Left ventricle myocardium inferior (tissue), 1 donor: Measurements from ENCODE around the gene MELTF. TPM values are rescaled to one million over a fixed set of nuclear protein-coding genes. Genes with fewer than 3 reads are reported as not detected.

Experiments
- DNase-seq: peaks from one replicate; pipeline ENCODE4 v3.0.0-alpha.2; 2020
- H3K27ac ChIP-seq: fragments of 200-600 bp; replicated peaks from 2 replicates; pipeline ENCODE4 v1.8.0; 2021
- H3K27me3 ChIP-seq: fragments of 200-600 bp; 2 replicates; pipeline ENCODE4 v1.8.0; 2021; ENCODE audit warnings: low read depth
- H3K36me3 ChIP-seq: fragments of 200-600 bp; 2 replicates; pipeline ENCODE4 v1.8.0; 2021
- H3K4me1 ChIP-seq: fragments of 200-600 bp; 2 replicates; pipeline ENCODE4 v1.8.0; 2021
- H3K4me3 ChIP-seq: fragments of 200-600 bp; 2 replicates; pipeline ENCODE4 v1.8.0; 2021; ENCODE audit warnings: mild to moderate bottlenecking, moderate library complexity
- H3K9me3 ChIP-seq: fragments of 200-600 bp; replicated peaks from 2 replicates; pipeline ENCODE4 v1.8.0; 2021
- CTCF ChIP-seq: fragments of 200-600 bp; IDR thresholded peaks from 2 replicates; pipeline ENCODE4 v1.8.0; 2021; ENCODE audit warnings: antibody characterized with exemption, mild to moderate bottlenecking, borderline replicate concordance
- intact Hi-C: fragments of 100-400 bp; cut with micrococcal nuclease; formaldehyde crosslinking; loops from one replicate; pipeline ENCODE4 v1.11.0; 2022
- total RNA-seq: library from RNA; stranded (reverse); fragmentation: NEBNext Ultra II Directional; extraction: Animal tissue kit (Norgen Biotek cat#: 25700); gene quantifications from one replicate; pipeline ENCODE4 v1.2.1, GENCODE V29; 2021
- donor health status: DM: no; HTN: yes; CAD: no; lungs with severe emphysema.

The MELTF gene
- total RNA-seq, 1 donor from 2014 or later: 9.6 TPM

DNA sequence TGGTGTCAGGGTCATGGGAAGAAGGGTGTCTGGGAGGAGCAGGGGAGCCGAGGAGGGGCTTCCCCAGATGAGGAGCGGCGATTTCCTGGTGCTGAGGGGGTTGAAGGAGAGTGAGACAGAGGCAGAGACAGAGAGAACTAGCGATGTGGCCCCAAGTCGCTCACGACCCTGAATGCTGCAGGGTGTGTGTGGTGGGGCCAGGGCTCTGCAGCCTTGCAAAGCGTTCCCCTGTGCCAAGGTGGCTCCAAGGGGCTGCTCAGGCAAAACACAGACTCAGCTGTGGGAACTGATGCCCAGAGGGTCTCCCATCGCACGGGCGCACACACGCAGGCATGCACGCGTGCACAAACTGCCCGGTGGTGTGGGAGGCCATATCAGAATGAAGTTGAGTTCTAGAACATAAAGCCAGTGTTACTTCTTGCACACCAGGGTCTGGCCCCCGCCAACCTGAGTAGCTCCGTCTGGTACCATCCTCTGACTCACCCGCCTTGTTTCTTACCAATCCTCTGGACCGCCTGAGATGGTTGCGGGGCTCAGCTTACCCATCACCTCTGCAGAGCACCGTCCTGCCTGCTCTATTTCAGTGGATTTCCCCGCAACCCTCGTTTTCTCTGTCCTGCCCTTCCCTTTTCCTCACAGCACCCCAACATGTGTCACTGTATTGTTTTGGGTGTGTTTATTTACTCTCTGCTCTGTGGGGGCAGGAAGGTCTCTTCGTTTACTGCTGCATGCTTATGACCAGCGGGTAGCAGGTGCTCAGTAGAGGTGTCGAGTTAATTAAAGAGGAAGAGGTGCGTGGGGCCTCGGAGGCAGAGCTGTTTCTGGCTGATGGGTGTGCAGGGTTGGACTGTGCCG lies 4.5 kb downstream of the MELTF start:
- H3K36me3 ChIP-seq: no peaks in the 10 kb centered on the region
- no peak for DNase-seq

GRCh38 chr3:197023998-197024651 lies 5.5 kb downstream of the MELTF start:
- H3K36me3 ChIP-seq: no peaks in the 10 kb centered on the region
- peaks cover 17% of the 10 kb centered on the region for H3K4me1 ChIP-seq
- no peak overlapping the region for H3K27ac ChIP-seq
- peak overlapping the region; percentile 19 for H3K4me3 ChIP-seq
- peaks cover 46% of the 10 kb centered on the region for H3K27me3 ChIP-seq
- no peak for DNase-seq
- no peak for TF ChIP-seq CTCF
- intact Hi-C loops: no loop called here
- H3K9me3 ChIP-seq: no peaks in the 10 kb centered on the region

More for the DNA sequence above, 4.5 kb downstream of the MELTF start:
- Histone ChIP-seq H3K9me3 (no peaks in the 10 kb centered on the region), H3K27ac (no peak overlapping the region), H3K4me1 (peaks cover 26% of the 10 kb centered on the region), H3K27me3 (peaks cover 52% of the 10 kb centered on the region), H3K4me3 (no peak overlapping the region)
- intact Hi-C loops: no loop called here
- no peak for TF ChIP-seq CTCF

DNA sequence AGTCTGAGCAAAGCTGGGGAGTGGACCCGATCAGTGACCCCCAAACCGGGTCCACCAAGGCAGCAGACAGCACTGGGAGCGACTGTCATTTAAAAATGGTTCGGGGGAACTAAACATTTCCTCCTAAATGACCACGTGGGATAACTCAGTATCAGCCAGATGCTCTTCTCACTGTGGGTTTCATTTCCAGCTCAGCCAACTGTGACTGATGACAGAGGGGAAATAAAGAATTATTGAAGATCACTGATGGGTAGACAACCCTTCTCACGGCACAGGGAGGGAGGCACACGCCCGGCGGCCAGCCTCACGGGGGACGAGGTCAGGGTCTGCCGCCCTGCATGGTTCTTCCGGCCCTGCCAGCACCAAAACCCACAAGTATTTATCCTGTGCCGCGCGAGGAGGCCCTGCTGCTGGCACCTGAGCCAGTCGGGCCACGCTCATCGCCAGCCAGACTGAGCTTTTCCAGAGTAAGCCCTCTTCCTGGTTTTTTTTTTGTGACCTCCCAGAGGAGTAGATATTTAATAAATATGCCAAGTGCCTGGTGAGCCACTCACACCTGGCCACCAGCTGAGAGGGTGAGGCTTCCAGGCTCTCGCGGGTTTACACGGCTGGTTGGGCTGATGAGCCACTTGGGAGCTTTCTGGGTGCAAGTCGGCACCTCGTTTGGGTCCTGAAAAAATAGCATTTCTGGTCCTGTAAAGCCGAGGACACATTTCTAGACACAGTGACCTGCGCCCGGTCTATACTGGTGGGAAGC lies 6.2 kb downstream of the MELTF start:
- H3K4me1 ChIP-seq: peaks cover 10% of the 10 kb centered on the region
- peaks cover 40% of the 10 kb centered on the region for H3K27me3 ChIP-seq
- intact Hi-C loops: no loop called here
- DNase-seq: no peak
- H3K4me3 ChIP-seq: peak overlapping the region; percentile 19
- TF ChIP-seq CTCF: no peak
- H3K9me3 ChIP-seq: no peaks in the 10 kb centered on the region
- H3K36me3 ChIP-seq: no peaks in the 10 kb centered on the region
- H3K27ac ChIP-seq: no peak overlapping the region

DNA sequence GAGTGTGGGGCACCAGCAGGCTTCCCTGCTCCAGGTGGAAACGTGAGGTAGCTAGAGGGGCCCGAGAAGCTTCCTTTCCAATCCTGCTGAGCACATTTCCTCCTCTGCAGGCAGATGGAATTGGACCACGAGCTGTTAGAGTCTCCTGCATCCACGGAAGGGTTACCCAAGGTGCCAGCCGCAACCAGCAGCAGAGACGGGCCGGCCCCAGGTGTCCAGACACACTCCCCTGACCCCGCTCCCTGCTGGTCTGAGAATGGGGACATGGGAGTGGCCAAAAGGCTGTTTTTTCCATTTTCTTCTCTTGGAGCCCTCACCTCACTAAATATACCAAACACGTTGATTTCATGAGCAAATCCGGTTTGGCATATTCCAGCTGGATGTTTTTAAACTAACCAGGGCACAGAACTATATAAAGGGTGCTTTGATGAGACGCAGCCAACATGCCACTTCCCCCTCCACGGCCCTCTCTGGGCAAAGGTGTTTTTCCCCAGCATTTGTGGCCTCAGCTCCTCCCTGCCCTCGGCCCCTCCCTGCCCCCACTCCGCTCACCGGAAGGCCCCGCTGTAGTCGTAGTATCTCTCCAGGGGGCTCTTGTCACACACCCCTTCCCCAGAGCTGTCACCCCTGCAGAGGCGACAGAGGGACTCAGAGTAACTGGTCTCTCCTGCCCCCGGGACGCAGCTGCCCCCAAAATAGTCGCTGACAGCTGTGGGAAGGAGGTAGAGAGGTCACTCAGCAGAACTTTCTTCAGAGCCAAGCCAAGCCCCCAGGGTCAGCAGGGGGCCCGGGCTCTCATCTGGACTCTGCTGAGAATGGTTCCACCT lies 7.0 kb downstream of the MELTF start:
- Histone ChIP-seq H3K27ac (no peak overlapping the region), H3K27me3 (peaks cover 40% of the 10 kb centered on the region), H3K36me3 (no peaks in the 10 kb centered on the region), H3K4me1 (peaks cover 9% of the 10 kb centered on the region), H3K9me3 (no peaks in the 10 kb centered on the region), H3K4me3 (no peak overlapping the region)
- intact Hi-C loops: no loop called here
- TF ChIP-seq CTCF: no peak
- no peak for DNase-seq
